GM12872 (cell line): ENCODE measurements around the gene STRBP.

Experiments
- CTCF ChIP-seq: IDR thresholded peaks from 3 replicates; pipeline ENCODE4 v1.5.1; 2011; ENCODE audit warnings: low read depth, mild to moderate bottlenecking, low read length, moderate library complexity; ENCODE audit not compliant: insufficient read depth

The STRBP gene

GRCh38 chr9:123135430-123135829 is 133.0 kb downstream of the STRBP start:
- TF ChIP-seq CTCF: no peak

GRCh38 chr9:123132696-123133095 is 135.7 kb downstream of the STRBP start:
- no peak for TF ChIP-seq CTCF

GRCh38 chr9:123131993-123132392 is 136.4 kb downstream of the STRBP start:
- no peak for TF ChIP-seq CTCF

- TF ChIP-seq CTCF: no peak
Measured at GRCh38 chr9:123131258-123131657, 137.1 kb downstream of the STRBP start.

- no peak for TF ChIP-seq CTCF
Measured at GRCh38 chr9:123129423-123129822, 139.0 kb downstream of the STRBP start.

GRCh38 chr9:123128591-123128990 is 139.8 kb downstream of the STRBP start:
- TF ChIP-seq CTCF: no peak

- no peak for TF ChIP-seq CTCF
Measured at GRCh38 chr9:123127512-123128075, 140.8 kb downstream of the STRBP start.
